ENCODE results near the gene SORBS1. TPM values are rescaled to one million over a fixed set of nuclear protein-coding genes. Genes with fewer than 3 reads are reported as not detected.

SORBS1 gene
- total and polyA plus RNA-seq, 9 of the 15 experiments (the other 6 are each of a cell fraction or from before 2014, with no cell fraction given) = 2.0 to 13.3 (median 6.5) TPM

- Histone ChIP-seq H3K4me2 (ENCODE audit: insufficient read depth, low read length) (no peak overlapping the region), H2AFZ (ENCODE audit: low read depth, low read length) (no peak overlapping the region), H3K27me3 (ENCODE audit: control insufficient read depth in 2 of 2, insufficient read depth in 2 of 2, low read length in 2 of 2) (no peaks in the 10 kb centered on the region), H3K36me3 (ENCODE audit: control insufficient read depth, insufficient read depth, low read length) (no peaks in the 10 kb centered on the region; the same call in 2 of the 3 replicates), H3K27ac (ENCODE audit: extremely low read depth, low read depth, low read length) (no peak overlapping the region), H3K4me3 (no peak overlapping the region), H3K9ac (ENCODE audit: insufficient read depth in 1 of 2, low read depth in 2 of 2, low read length in 2 of 2) (no peak overlapping the region), H3K4me1 (replicated peaks in 1 of 2; ENCODE audit: control insufficient read depth in 2 of 2, insufficient read depth in 2 of 2, low read length in 2 of 2) (peaks cover 0 to 18% of the 10 kb centered on the region in 2 experiments; a peak in 4 of 5 replicates), H3K9me3 (replicated peaks; ENCODE audit: control insufficient read depth, insufficient read depth, low read depth, low read length) (no peaks in the 10 kb centered on the region), H3K9me1 (ENCODE audit: control insufficient read depth, insufficient read depth, low read length) (no peaks in the 10 kb centered on the region), H3K79me2 (ENCODE audit: control insufficient read depth, insufficient read depth, low read length) (no peaks in the 10 kb centered on the region), H4K20me1 (replicated peaks; ENCODE audit: control insufficient read depth, insufficient read depth, low read length) (0 out of 2 replicates have a peak, but pooled peaks cover 9% of the 10 kb centered on the region)
- in situ Hi-C loops (cut with MboI) = no loop called here
- DNase-seq (ENCODE audit: extremely low read depth in 1 of 4, low spot score in 3 of 4) (no peak), FAIRE-seq (no peak), ATAC-seq (no peak)
- intact Hi-C loops (cut with micrococcal nuclease) = no loop called here
- ChIA-PET POLR2A (no interaction called here), CTCF (ENCODE audit: low intra/inter-chr PET ratio) (no interaction called here)
- 55% methylated on average over 3 of the region's 3 CpGs for WGBS (ENCODE audit: insufficient coverage, low coverage, missing lambda C conversion rate)
- no peak for TF ChIP-seq NFE2L1 (tag; IDR thresholded peaks at IDR 0.05; ENCODE audit: borderline replicate concordance, low read depth)
- TF ChIP-seq CBX2 (IDR thresholded peaks at IDR 0.05; ENCODE audit: insufficient read depth, low read length, poor library complexity, severe bottlenecking) = no peak
- no peak for TF ChIP-seq SP1 (CRISPR knock-in tag; IDR thresholded peaks at IDR 0.05)
- no peak for TF ChIP-seq CHD2 (IDR thresholded peaks at IDR 0.05; ENCODE audit: low read depth, low read length)
- BruUV-seq (replicated peaks) = no TSS peak
Observed at GRCh38 chr10:95421782-95422181, 139.4 kb downstream of the SORBS1 start.

- in situ Hi-C loops (cut with MboI) (no loop called here), intact Hi-C loops (cut with micrococcal nuclease) (no loop called here)
- DNase-seq (ENCODE audit: extremely low read depth in 1 of 4, low spot score in 3 of 4) (no peak), FAIRE-seq (no peak), ATAC-seq (no peak)
- H3K9me1 ChIP-seq (ENCODE audit: control insufficient read depth, insufficient read depth, low read length) = no peaks in the 10 kb centered on the region
- no peaks in the 10 kb centered on the region for H3K27me3 ChIP-seq (ENCODE audit: control insufficient read depth in 2 of 2, insufficient read depth in 2 of 2, low read length in 2 of 2)
- no peak overlapping the region for H2AFZ ChIP-seq (ENCODE audit: low read depth, low read length)
- no peaks in the 10 kb centered on the region; the same call in 2 of the 3 replicates for H3K36me3 ChIP-seq (ENCODE audit: control insufficient read depth, insufficient read depth, low read length)
- no peak overlapping the region for H3K27ac ChIP-seq (ENCODE audit: extremely low read depth, low read depth, low read length)
- no TSS peak for BruUV-seq (replicated peaks)
- H3K4me1 ChIP-seq (replicated peaks in 1 of 2; ENCODE audit: control insufficient read depth in 2 of 2, insufficient read depth in 2 of 2, low read length in 2 of 2) = peaks cover 0 to 1% of the 10 kb centered on the region in 2 experiments; a peak in 2 of 5 replicates
- POLR2A ChIA-PET = interaction anchor here (1.0 kb wide), 1 partner anchor 19 kb away, joined by 4 read pairs; no protein-coding TSS in a partner anchor
- CTCF ChIA-PET (ENCODE audit: low intra/inter-chr PET ratio) = interaction anchor here (1.0 kb wide), 1 partner anchor 11 kb away, joined by 3 read pairs; no protein-coding TSS in a partner anchor
- H4K20me1 ChIP-seq (replicated peaks; ENCODE audit: control insufficient read depth, insufficient read depth, low read length) = no peaks in the 10 kb centered on the region
- no peak overlapping the region for H3K9ac ChIP-seq (ENCODE audit: insufficient read depth in 1 of 2, low read depth in 2 of 2, low read length in 2 of 2)
- H3K79me2 ChIP-seq (ENCODE audit: control insufficient read depth, insufficient read depth, low read length) = no peaks in the 10 kb centered on the region
- WGBS (ENCODE audit: insufficient coverage, low coverage, missing lambda C conversion rate) = 69% methylated on average over 3 of the region's 3 CpGs
- no peak overlapping the region for H3K4me3 ChIP-seq
- H3K9me3 ChIP-seq (replicated peaks; ENCODE audit: control insufficient read depth, insufficient read depth, low read depth, low read length) = no peaks in the 10 kb centered on the region
- no peak overlapping the region for H3K4me2 ChIP-seq (ENCODE audit: insufficient read depth, low read length)
- TF ChIP-seq PRPF4 (IDR thresholded peaks at IDR 0.05; ENCODE audit: insufficient read depth, low read depth, low read length, poor library complexity, severe bottlenecking) (no peak), FOXJ2 (tag; IDR thresholded peaks at IDR 0.05) (no peak), ZNF644 (tag; IDR thresholded peaks at IDR 0.05; ENCODE audit: low read depth) (no peak), HDAC6 (IDR thresholded peaks at IDR 0.05; ENCODE audit: low read depth, low read length) (no peak), ZNF586 (CRISPR knock-in tag; conservative IDR thresholded peaks at IDR 0.05) (no peak), ARID2 (IDR thresholded peaks at IDR 0.05) (no peak), ZNF165 (CRISPR knock-in tag; IDR thresholded peaks at IDR 0.05; ENCODE audit: borderline replicate concordance) (no peak), ZNF316 (IDR thresholded peaks at IDR 0.05) (no peak), NR4A1 (CRISPR knock-in tag; IDR thresholded peaks at IDR 0.05) (no peak), NR4A1 (tag; IDR thresholded peaks at IDR 0.05) (no peak), SIRT6 (IDR thresholded peaks at IDR 0.05; ENCODE audit: low read depth, low read length) (no peak), GABPB2 (CRISPR knock-in tag; conservative IDR thresholded peaks at IDR 0.05) (no peak), ZNF280A (IDR thresholded peaks at IDR 0.05; ENCODE audit: low read depth, partially characterized antibody) (no peak)
Observed at GRCh38 chr10:95419399-95419798, 141.8 kb downstream of the SORBS1 start.
